HL-60 (cell line): ENCODE data around the gene GMNC.

Source experiments
- DNase-seq, 2 experiments: peaks; one replicate each; pipeline ENCODE4 v3.0.0-alpha.2; 2010 to 2020; ENCODE audit warnings: low read depth in 1 of 2, low spot score in 1 of 2
- H3K27ac ChIP-seq: fragments of 250-450 bp; sonication (Bioruptor Pico); replicated peaks from 2 replicates; pipeline ENCODE4 v1.5.1; 2020; ENCODE audit warnings: mild to moderate bottlenecking, moderate library complexity
- H3K27me3 ChIP-seq: fragments of 250-450 bp; sonication (Bioruptor Pico); 2 replicates; pipeline ENCODE4 v1.5.1; 2021; ENCODE audit warnings: mild to moderate bottlenecking, moderate library complexity; ENCODE audit not compliant: insufficient read depth, poor library complexity, severe bottlenecking
- H3K4me3 ChIP-seq: replicated peaks from 2 replicates; pipeline ENCODE4 v1.5.1; 2011; ENCODE audit warnings: mild to moderate bottlenecking, control low read depth, low read length; ENCODE audit not compliant: insufficient read depth
- GABPA ChIP-seq: IDR thresholded peaks from 2 replicates; pipeline ENCODE4 v1.6.1; 2012; ENCODE audit warnings: low read depth
- POLR2AphosphoS5 ChIP-seq: IDR thresholded peaks from 2 replicates; pipeline ENCODE4 v1.6.1; 2012; ENCODE audit warnings: low read depth
- SPI1 ChIP-seq: IDR thresholded peaks from 2 replicates; pipeline ENCODE4 v1.6.1; 2012; ENCODE audit warnings: low read depth, mild to moderate bottlenecking, borderline replicate concordance
- TF ChIP-seq, protein P1 (sequence below): IDR thresholded peaks from 2 replicates; pipeline ENCODE4 v1.6.1; 2012; ENCODE audit warnings: low read depth; ENCODE audit not compliant: insufficient replicate concordance
- TF ChIP-seq, protein P2 (sequence below): IDR thresholded peaks from one replicate; pipeline ENCODE4 v1.5.1; 2011; ENCODE audit warnings: low read length, control low read depth, inconsistent platforms; ENCODE audit not compliant: insufficient read depth

GMNC gene

DNA sequence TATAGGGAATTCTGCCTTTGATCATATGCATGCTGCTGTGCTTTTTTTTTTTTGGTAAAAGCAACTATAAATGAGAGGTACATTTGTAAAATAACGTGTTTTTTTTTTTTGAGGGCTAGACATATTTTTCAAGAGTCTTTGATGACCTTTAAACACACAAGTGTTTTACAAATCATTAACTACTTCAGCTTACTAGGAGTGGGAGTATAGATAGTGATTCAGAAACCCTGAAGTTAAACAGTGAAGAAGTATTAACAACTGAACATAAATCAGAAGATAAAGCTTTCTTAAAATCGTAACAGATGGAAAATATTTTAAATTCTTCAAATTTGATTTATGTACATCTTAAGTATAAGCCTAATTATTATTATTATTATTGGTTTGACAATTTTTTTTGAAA lies 2.9 kb upstream of the GMNC start:
- TF ChIP-seq, protein P1, sequence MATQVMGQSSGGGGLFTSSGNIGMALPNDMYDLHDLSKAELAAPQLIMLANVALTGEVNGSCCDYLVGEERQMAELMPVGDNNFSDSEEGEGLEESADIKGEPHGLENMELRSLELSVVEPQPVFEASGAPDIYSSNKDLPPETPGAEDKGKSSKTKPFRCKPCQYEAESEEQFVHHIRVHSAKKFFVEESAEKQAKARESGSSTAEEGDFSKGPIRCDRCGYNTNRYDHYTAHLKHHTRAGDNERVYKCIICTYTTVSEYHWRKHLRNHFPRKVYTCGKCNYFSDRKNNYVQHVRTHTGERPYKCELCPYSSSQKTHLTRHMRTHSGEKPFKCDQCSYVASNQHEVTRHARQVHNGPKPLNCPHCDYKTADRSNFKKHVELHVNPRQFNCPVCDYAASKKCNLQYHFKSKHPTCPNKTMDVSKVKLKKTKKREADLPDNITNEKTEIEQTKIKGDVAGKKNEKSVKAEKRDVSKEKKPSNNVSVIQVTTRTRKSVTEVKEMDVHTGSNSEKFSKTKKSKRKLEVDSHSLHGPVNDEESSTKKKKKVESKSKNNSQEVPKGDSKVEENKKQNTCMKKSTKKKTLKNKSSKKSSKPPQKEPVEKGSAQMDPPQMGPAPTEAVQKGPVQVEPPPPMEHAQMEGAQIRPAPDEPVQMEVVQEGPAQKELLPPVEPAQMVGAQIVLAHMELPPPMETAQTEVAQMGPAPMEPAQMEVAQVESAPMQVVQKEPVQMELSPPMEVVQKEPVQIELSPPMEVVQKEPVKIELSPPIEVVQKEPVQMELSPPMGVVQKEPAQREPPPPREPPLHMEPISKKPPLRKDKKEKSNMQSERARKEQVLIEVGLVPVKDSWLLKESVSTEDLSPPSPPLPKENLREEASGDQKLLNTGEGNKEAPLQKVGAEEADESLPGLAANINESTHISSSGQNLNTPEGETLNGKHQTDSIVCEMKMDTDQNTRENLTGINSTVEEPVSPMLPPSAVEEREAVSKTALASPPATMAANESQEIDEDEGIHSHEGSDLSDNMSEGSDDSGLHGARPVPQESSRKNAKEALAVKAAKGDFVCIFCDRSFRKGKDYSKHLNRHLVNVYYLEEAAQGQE: no peak
- TF ChIP-seq SPI1: no peak
- TF ChIP-seq GABPA: no peak
- no peak for TF ChIP-seq POLR2AphosphoS5
- TF ChIP-seq, protein P2, sequence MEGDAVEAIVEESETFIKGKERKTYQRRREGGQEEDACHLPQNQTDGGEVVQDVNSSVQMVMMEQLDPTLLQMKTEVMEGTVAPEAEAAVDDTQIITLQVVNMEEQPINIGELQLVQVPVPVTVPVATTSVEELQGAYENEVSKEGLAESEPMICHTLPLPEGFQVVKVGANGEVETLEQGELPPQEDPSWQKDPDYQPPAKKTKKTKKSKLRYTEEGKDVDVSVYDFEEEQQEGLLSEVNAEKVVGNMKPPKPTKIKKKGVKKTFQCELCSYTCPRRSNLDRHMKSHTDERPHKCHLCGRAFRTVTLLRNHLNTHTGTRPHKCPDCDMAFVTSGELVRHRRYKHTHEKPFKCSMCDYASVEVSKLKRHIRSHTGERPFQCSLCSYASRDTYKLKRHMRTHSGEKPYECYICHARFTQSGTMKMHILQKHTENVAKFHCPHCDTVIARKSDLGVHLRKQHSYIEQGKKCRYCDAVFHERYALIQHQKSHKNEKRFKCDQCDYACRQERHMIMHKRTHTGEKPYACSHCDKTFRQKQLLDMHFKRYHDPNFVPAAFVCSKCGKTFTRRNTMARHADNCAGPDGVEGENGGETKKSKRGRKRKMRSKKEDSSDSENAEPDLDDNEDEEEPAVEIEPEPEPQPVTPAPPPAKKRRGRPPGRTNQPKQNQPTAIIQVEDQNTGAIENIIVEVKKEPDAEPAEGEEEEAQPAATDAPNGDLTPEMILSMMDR: no peak
- no peak overlapping the region for H3K27ac ChIP-seq
- H3K27me3 ChIP-seq: peaks cover 7% of the 10 kb centered on the region
- H3K4me3 ChIP-seq: no peak overlapping the region
- no peak for DNase-seq

DNA sequence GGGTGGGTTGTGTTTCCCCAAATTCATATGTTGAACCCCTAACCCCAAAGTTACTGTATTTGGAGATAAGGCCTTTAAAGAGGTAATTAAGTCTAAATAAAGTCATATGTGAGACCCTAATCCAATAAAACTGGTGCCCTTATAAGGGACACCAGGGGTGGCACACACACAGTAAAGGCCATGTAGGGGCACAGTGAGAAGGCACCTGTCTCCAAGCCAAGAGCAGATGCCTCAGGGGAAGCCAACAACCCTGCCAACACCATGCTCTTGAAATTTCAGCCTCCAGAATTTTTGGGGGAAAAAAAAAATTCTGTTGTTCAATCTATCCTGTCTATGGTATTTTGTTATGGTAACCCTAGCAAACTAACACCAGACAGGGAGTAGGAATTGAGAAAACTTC lies 1.5 kb upstream of the GMNC start:
- DNase-seq: no peak
- TF ChIP-seq SPI1: no peak
- TF ChIP-seq, protein P2: no peak
- TF ChIP-seq, protein P1: no peak
- no peak for TF ChIP-seq GABPA
- TF ChIP-seq POLR2AphosphoS5: no peak
- H3K4me3 ChIP-seq: no peak overlapping the region
- no peak overlapping the region for H3K27ac ChIP-seq
- peaks cover 7% of the 10 kb centered on the region for H3K27me3 ChIP-seq

DNA sequence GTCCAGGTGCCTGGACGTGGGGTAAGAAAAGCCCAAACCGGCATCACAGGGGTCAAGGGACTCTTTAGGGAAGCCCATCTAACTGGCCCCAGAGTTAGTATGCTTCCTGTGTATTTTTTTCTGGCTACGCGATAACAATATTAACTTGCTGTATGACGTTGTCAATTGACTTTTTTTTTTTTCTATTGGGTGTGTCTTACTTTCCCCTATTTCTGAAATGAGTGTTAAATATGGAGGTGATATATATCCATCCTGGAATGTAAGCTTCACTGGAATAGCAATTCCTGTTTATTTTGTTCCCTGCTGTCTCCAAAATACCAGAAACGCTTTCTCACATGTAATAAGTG lies 598 bp upstream of the GMNC start:
- TF ChIP-seq GABPA: no peak
- no peak for TF ChIP-seq SPI1
- TF ChIP-seq, protein P1: no peak
- Histone ChIP-seq H3K27me3 (peaks cover 7% of the 10 kb centered on the region), H3K27ac (no peak overlapping the region), H3K4me3 (peak overlapping the region; percentile 53)
- no peak for DNase-seq

DNA sequence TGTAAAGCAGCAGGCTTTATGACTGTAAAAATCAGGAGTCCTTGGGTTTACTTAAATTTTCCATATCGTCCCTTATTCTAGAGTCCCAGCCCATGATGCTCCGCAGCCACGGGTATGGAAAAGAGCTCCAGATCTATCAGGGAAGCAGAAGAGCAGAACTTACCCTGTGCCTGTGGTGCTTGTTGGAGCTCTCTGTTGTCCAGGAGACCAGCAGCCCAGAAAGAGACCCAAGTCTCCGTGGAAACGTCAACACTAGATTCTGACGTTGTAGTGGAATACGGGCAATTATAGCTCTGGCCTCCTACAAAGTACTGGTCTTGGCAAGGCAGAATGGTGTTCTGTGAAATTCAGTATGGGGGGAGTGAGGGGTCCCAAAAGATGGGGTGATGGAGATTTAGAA lies 2.0 kb downstream of the GMNC start:
- no peak for DNase-seq
- peaks cover 7% of the 10 kb centered on the region for H3K27me3 ChIP-seq
- no peak overlapping the region for H3K27ac ChIP-seq
- H3K4me3 ChIP-seq: no peak overlapping the region
- no peak for TF ChIP-seq SPI1
- TF ChIP-seq, protein P2: no peak
- no peak for TF ChIP-seq GABPA
- no peak for TF ChIP-seq POLR2AphosphoS5
- TF ChIP-seq, protein P1: no peak
